Activated B cell treated with CpG ODN at 0.5 μM for 24 hours (primary cell): ENCODE results near the gene DMC1. TPM values are rescaled to one million over a fixed set of nuclear protein-coding genes. Genes with fewer than 3 reads are reported as not detected.

Source experiments
- ATAC-seq: fragments of 200-7000 bp; cut with Tn5 transposase; one replicate; pipeline ENCODE4 v1.10.0; 2021; ENCODE audit warnings: low read depth, mild to moderate bottlenecking, moderate library complexity
- CTCF ChIA-PET: fragments of 350-600 bp; sonication (Branson Sonifier 250); formaldehyde crosslinking; loops from one replicate; lab custom pipeline; 2021; ENCODE audit warnings: antibody characterized with exemption; lab: Charles Lee
- POLR2A ChIA-PET: fragments of 350-600 bp; sonication (Branson Sonifier 250); formaldehyde crosslinking; loops from one replicate; lab custom pipeline; 2021; ENCODE audit warnings: antibody characterized with exemption; lab: Charles Lee
- DNase-seq: peaks from one replicate; pipeline ENCODE4 v3.0.0; 2022
- H3K27ac Mint-ChIP-seq: one replicate; pipeline ENCODE4 v1.8.0; 2020; ENCODE audit warnings: mixed read lengths
- H3K27me3 Mint-ChIP-seq: one replicate; pipeline ENCODE4 v1.8.0; 2021; ENCODE audit warnings: mixed read lengths
- H3K36me3 Mint-ChIP-seq: one replicate; pipeline ENCODE4 v1.8.0; 2021; ENCODE audit warnings: low read depth, mixed read lengths
- H3K4me1 Mint-ChIP-seq: one replicate; pipeline ENCODE4 v1.8.0; 2021; ENCODE audit warnings: mixed read lengths
- H3K4me3 Mint-ChIP-seq: one replicate; pipeline ENCODE4 v1.8.0; 2020; ENCODE audit warnings: mild to moderate bottlenecking, mixed read lengths
- H3K9me3 Mint-ChIP-seq: one replicate; pipeline ENCODE4 v1.8.0; 2020; ENCODE audit warnings: mixed read lengths
- CTCF ChIP-seq: fragments of 200-600 bp; IDR thresholded peaks from one replicate; pipeline ENCODE4 v1.8.0; 2022; ENCODE audit warnings: antibody characterized with exemption, mild to moderate bottlenecking
- intact Hi-C: fragments of 100-400 bp; cut with micrococcal nuclease; formaldehyde crosslinking; loops from one replicate; pipeline ENCODE4 v1.15.1; 2024
- total RNA-seq: library from RNA; stranded (reverse); gene quantifications from 2 replicates; pipeline ENCODE4 v1.2.3, GENCODE V29; 2022

The DMC1 gene
- total RNA-seq, 1 donor from 2014 or later, result 0.91 TPM

DNA sequence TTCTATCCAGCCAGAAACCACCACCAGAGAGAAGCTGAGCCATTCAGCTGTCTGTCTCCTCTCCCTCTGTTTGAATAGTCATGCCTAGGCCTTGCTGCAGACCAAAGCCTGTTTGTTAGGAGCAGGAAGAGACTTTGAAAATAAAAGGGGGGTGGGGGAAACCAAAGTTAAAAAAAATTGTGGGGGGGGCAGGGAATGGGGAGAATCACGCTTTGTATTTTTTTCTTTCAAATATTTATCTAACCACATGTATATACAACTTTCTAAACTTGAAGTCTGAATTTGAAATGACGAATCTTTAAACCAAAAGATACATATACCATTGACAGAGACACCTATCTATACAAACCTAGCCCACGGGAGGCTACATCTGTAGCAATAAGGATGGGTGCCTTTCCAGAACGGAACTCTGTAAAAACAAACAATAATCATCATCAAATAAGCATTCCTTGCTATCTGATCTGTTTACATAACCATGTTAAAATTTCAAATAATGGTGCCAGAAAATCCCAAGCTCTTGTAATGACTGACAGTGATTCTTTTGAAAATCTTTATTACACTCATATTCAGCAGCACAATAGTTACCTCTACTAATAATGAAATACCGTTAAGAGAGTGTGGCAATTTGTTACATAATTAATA is 78.2 kb downstream of the DMC1 start:
- peak overlapping the region; percentile 50 for H3K27ac Mint-ChIP-seq
- DNase-seq, result no peak
- H3K36me3 Mint-ChIP-seq, result peaks cover 92% of the 10 kb centered on the region
- peaks cover 5% of the 10 kb centered on the region for H3K4me1 Mint-ChIP-seq
- TF ChIP-seq CTCF, result no peak
- no peak overlapping the region for H3K4me3 Mint-ChIP-seq
- ChIA-PET CTCF (interaction anchor here (0.7 kb wide), 1 partner anchor 230 kb away, joined by 3 read pairs; no protein-coding TSS in a partner anchor), POLR2A (interaction anchor here (0.5 to 2.2 kb wide), 4 partner anchors 9 to 629 kb away, joined by 4 to 8 read pairs (median 4); no protein-coding TSS in a partner anchor)
- H3K9me3 Mint-ChIP-seq, result no peaks in the 10 kb centered on the region
- ATAC-seq, result no peak
- H3K27me3 Mint-ChIP-seq, result no peaks in the 10 kb centered on the region
- intact Hi-C loops, result loop anchor here (2.0 kb wide), 1 partner anchor 13 kb away; no protein-coding TSS in a partner anchor

DNA sequence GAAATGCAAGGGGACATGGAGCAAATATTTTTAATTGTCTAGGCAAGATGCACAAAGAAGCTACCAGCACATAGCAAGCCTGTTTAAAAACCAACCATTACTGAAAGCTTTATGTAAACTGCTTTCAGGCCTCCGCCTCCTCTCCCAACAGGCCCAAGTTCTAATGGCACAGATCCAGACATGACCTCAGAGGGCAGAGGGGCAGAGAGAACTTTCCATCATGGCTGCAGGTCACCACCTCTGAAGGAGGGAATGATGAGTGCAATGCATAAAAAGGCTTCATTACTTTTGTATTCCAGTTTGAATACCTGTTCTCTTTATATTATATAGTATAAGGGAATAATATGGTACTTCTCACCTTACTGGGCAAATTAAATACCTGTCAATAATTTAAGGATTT is 79.1 kb downstream of the DMC1 start:
- DNase-seq (no peak), ATAC-seq (no peak)
- no peak overlapping the region for H3K4me3 Mint-ChIP-seq
- ChIA-PET POLR2A (interaction anchor here (0.5 to 2.2 kb wide), 5 partner anchors 9 to 21 kb away, joined by 3 to 8 read pairs (median 4); no protein-coding TSS in a partner anchor), CTCF (interaction anchor here (1.2 kb wide), 1 partner anchor 84 kb away, joined by 3 read pairs; no protein-coding TSS in a partner anchor)
- H3K9me3 Mint-ChIP-seq, result no peaks in the 10 kb centered on the region
- no peaks in the 10 kb centered on the region for H3K27me3 Mint-ChIP-seq
- no peak for TF ChIP-seq CTCF
- H3K27ac Mint-ChIP-seq, result peak overlapping the region; percentile 76
- peaks cover 5% of the 10 kb centered on the region for H3K4me1 Mint-ChIP-seq
- intact Hi-C loops, result loop anchor here (2.0 kb wide), 1 partner anchor 14 kb away; no protein-coding TSS in a partner anchor
- H3K36me3 Mint-ChIP-seq, result peaks cover 94% of the 10 kb centered on the region

DNA sequence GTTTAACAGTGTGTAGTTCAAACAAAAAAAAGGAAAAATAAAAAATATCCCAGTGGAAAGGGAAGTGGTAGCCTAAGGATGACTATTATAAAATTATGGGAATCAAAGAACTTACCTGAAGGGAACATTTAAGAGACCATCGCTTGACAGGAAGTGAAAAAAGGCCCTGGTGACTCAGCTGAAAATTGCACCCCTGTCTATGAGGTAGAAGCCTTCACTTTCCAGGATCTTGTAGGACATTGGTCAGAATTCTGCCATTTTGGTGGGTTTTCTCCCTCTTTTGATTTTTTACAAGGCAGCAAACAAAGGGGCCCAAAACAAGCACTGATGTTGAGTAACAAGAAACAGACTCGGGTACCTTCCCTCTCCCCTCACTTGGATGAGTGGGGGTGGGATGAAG is 79.5 kb downstream of the DMC1 start:
- TF ChIP-seq CTCF, result no peak
- POLR2A ChIA-PET, result interaction anchor here (0.9 to 2.2 kb wide), 4 partner anchors 8 to 21 kb away, joined by 3 to 8 read pairs (median 5); no protein-coding TSS in a partner anchor
- H3K4me3 Mint-ChIP-seq, result no peak overlapping the region
- H3K27me3 Mint-ChIP-seq, result no peaks in the 10 kb centered on the region
- ATAC-seq (peak; percentile 45), DNase-seq (no peak)
- peaks cover 5% of the 10 kb centered on the region for H3K4me1 Mint-ChIP-seq
- intact Hi-C loops, result loop anchor here (2.0 kb wide), 1 partner anchor 14 kb away; no protein-coding TSS in a partner anchor
- no peaks in the 10 kb centered on the region for H3K9me3 Mint-ChIP-seq
- CTCF ChIA-PET, result interaction anchor here (1.2 kb wide), 1 partner anchor 84 kb away, joined by 3 read pairs; no protein-coding TSS in a partner anchor
- peak overlapping the region; percentile 76 for H3K27ac Mint-ChIP-seq
- H3K36me3 Mint-ChIP-seq, result peaks cover 94% of the 10 kb centered on the region

GRCh38 chr22:38489561-38490145 is 80.3 kb downstream of the DMC1 start:
- intact Hi-C loops, result loop anchor here (2.0 kb wide), 1 partner anchor 15 kb away; no protein-coding TSS in a partner anchor
- peak overlapping the region; percentile 59 for H3K27ac Mint-ChIP-seq
- CTCF ChIA-PET, result interaction anchor here (1.2 kb wide), 1 partner anchor 85 kb away, joined by 3 read pairs; no protein-coding TSS in a partner anchor

More at GRCh38 chr22:38489561-38490145, 80.3 kb downstream of the DMC1 start:
- DNase-seq (no peak), ATAC-seq (no peak)
- POLR2A ChIA-PET, result interaction anchor here (1.5 to 2.2 kb wide), 3 partner anchors 8 to 13 kb away, joined by 4 to 8 read pairs (median 6); no protein-coding TSS in a partner anchor
- TF ChIP-seq CTCF, result no peak
- Mint-ChIP-seq H3K9me3 (no peaks in the 10 kb centered on the region), H3K36me3 (peaks cover 92% of the 10 kb centered on the region), H3K4me1 (peaks cover 5% of the 10 kb centered on the region), H3K4me3 (no peak overlapping the region), H3K27me3 (no peaks in the 10 kb centered on the region)
